ENCODE results near the gene FAM50A. TPM values are rescaled to one million over a fixed set of nuclear protein-coding genes. Genes with fewer than 3 reads are reported as not detected.
"Not testable (repeated sequence)": the region's sequence is repeated elsewhere in the genome, so short reads cannot be mapped to it uniquely, and the experiment has no call there.

FAM50A gene
- total RNA-seq, 1 donor from 2014 or later = 41.1 TPM

DNA sequence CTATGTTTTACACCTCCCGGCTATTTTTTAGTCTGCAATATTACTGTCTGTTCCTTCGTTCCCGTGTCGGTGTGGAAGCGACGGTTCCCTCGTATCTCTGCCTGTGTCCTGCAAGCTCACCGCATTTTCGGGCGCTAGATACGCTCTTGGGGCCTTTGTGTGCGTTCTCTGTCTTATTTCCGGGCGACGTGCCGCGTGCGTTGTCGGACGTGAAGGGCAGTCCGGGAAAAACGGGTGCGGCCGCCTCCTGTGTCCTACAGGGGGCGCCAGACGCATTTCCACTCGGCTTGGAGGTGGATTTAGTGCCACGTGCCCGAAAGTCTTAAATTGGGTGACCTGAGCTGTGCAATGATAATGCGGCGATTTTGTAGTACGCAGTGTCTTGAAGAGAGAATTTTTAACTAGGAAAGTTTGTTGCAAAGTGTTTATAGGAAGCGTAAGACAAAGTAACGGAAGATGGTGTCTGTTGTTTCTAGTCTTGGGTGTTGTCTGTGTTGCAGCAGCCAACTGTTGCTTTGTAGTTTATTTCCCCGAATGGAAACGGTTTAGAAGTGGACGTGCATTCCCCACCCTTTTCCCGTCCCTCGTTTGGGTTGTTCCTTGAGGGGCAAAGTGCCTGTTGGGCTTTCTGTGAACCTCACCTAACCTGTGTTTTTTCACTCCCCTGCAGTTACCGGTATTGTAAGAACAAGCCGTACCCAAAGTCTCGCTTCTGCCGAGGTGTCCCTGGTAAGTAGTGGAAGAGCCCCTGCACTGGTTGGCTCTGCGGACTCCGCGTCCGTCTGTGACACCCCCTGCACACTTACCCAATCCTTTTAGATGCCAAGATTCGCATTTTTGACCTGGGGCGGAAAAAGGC, 45.0 kb upstream of the FAM50A start:
- peaks cover 25% of the 10 kb centered on the region for H3K36me3 ChIP-seq
- intact Hi-C loops (cut with micrococcal nuclease) = no loop called here
- H3K9me3 ChIP-seq (replicated peaks) = no peaks in the 10 kb centered on the region
- peak overlapping the region; percentile 85 for H3K4me3 ChIP-seq
- TF ChIP-seq, protein P1, sequence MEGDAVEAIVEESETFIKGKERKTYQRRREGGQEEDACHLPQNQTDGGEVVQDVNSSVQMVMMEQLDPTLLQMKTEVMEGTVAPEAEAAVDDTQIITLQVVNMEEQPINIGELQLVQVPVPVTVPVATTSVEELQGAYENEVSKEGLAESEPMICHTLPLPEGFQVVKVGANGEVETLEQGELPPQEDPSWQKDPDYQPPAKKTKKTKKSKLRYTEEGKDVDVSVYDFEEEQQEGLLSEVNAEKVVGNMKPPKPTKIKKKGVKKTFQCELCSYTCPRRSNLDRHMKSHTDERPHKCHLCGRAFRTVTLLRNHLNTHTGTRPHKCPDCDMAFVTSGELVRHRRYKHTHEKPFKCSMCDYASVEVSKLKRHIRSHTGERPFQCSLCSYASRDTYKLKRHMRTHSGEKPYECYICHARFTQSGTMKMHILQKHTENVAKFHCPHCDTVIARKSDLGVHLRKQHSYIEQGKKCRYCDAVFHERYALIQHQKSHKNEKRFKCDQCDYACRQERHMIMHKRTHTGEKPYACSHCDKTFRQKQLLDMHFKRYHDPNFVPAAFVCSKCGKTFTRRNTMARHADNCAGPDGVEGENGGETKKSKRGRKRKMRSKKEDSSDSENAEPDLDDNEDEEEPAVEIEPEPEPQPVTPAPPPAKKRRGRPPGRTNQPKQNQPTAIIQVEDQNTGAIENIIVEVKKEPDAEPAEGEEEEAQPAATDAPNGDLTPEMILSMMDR (IDR thresholded peaks at IDR 0.05; ENCODE audit: borderline replicate concordance) = peak; percentile 84
- peak; percentile 87 for DNase-seq
- H3K27ac ChIP-seq (replicated peaks) = peak overlapping the region; percentile 99
- no peaks in the 10 kb centered on the region for H3K27me3 ChIP-seq (ENCODE audit: low read depth)
- H3K4me1 ChIP-seq = peaks cover 22% of the 10 kb centered on the region

DNA sequence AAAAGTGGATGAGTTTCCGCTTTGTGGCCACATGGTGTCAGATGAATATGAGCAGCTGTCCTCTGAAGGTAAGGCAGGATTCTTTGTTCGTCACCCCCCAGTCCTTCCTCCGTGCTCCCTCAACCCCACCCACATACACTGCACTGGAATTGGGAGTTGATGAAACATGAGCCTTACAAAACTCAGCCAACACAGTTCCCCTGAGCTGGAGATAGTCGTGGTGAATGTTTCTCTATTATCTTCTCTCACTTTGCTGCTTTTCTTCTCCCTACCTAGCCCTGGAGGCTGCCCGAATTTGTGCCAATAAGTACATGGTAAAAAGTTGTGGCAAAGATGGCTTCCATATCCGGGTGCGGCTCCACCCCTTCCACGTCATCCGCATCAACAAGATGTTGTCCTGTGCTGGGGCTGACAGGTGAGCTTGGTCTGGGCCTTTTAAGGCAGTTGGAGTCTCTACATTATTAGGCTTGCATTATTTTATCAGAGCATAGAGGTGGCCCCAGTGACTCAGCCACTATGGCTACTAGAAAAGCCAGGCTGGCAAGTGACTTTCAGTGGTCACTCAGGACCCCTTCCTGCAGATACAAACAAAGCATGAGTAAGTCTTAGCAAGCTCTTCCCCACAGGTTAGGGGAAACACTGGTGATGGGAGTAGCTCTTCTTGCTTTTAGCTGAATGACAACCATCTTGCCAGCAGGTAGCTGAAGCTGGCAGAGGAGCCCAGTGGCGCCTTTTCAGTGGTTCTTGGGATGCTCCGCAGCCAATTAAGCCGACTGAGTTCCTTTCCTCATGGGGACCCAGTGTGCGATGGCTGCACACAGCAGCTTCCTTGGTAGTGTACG, 44.2 kb upstream of the FAM50A start:
- peak overlapping the region; percentile 99 for H3K27ac ChIP-seq (replicated peaks)
- TF ChIP-seq, protein P1 (IDR thresholded peaks at IDR 0.05; ENCODE audit: borderline replicate concordance) = no peak
- peaks cover 22% of the 10 kb centered on the region for H3K4me1 ChIP-seq
- no peaks in the 10 kb centered on the region for H3K27me3 ChIP-seq (ENCODE audit: low read depth)
- H3K36me3 ChIP-seq = peaks cover 25% of the 10 kb centered on the region
- H3K9me3 ChIP-seq (replicated peaks) = no peaks in the 10 kb centered on the region
- DNase-seq = no peak
- H3K4me3 ChIP-seq = peak overlapping the region; percentile 85
- intact Hi-C loops (cut with micrococcal nuclease) = no loop called here

DNA sequence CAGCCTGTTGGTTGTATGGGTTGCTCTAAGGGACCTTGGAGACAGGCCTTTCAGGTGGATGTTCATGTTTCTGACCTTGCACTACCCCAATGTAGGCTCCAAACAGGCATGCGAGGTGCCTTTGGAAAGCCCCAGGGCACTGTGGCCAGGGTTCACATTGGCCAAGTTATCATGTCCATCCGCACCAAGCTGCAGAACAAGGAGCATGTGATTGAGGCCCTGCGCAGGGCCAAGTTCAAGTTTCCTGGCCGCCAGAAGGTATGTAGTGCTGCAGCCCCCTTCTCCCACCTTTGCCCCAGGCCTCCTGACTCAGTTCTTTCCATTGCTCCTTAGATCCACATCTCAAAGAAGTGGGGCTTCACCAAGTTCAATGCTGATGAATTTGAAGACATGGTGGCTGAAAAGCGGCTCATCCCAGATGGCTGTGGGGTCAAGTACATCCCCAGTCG, 43.5 kb upstream of the FAM50A start:
- DNase-seq; H3K9me3 ChIP-seq (replicated peaks); intact Hi-C loops (cut with micrococcal nuclease); H3K27me3 ChIP-seq (ENCODE audit: low read depth): not testable (repeated sequence)
- H3K4me3 ChIP-seq = peak overlapping the region; percentile 85
- H3K4me1 ChIP-seq = peaks cover 22% of the 10 kb centered on the region
- H3K27ac ChIP-seq (replicated peaks) = peak overlapping the region; percentile 99
- peaks cover 25% of the 10 kb centered on the region for H3K36me3 ChIP-seq

DNA sequence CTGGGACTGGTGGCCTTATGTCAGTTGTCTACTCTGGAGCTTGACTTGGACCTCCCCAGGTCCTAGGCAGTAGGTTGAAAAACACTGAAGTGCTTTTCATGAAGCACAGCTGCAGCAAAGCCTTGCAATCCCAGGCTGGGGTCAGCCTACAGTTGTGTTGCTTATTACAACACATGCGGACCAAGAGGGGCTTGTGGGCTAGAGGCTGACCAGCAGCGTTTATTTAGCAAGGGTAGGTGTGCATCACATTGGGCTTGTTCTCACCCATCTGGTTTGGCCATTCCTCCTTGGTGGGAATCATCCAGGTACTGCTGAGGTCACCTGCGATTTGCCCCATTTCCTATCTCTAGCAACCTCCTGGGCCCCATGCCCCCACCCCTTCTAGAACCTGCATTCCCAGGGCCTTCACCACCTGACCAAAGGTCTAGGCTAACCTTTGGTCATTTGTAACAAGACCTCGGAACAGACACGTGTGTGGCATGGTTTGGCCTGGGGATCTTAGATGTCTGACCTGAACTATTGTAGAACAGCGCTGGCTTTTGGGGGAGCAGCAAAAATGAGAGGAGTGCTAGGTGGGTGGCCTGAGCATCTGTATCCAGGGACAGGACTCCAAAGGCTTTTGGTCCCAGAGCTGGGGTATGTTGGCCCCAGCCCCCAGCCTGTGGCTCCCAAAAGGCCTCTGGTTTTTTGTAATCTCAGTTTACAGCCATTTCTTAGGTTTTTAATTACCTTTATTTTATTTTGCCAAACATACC, 42.7 kb upstream of the FAM50A start:
- intact Hi-C loops (cut with micrococcal nuclease) = no loop called here
- peaks cover 25% of the 10 kb centered on the region for H3K36me3 ChIP-seq
- no peaks in the 10 kb centered on the region for H3K9me3 ChIP-seq (replicated peaks)
- no peak overlapping the region for H3K27ac ChIP-seq (replicated peaks)
- TF ChIP-seq, protein P1 (IDR thresholded peaks at IDR 0.05; ENCODE audit: borderline replicate concordance) = no peak
- H3K27me3 ChIP-seq (ENCODE audit: low read depth) = no peaks in the 10 kb centered on the region
- no peak overlapping the region for H3K4me3 ChIP-seq
- peaks cover 22% of the 10 kb centered on the region for H3K4me1 ChIP-seq
- no peak for DNase-seq

DNA sequence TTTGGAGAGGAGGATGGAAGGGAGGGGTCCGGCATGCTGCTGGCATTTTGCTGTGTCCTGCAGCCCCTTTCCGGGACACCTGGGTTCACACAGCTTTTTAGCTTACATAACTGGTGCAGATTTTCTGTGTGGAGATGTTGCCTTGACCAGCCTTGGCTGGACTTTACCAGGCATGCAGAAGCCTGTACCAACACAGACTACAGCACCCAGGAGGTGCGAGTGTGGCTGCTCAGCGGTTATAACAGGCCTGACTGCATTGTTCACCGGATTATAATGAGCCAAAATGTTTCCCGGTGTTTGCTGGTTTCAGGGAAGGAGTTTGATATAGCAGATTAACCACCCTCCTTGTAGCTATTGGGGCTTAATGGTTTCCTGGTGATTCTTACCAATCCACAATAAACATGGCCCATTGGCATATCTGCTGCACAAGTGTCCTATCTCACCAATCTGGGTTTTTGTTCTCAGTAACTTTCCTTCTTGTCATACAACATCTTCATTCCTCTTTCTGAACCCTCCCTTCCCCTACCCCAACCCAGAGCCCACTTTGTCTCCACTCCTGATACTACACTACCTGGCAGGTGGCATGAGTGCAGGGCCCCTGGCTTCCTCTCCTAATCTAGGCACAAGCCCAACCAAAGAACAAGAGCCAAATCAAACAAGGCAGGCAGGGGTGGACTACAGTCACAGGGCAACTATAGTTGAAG, 41.9 kb upstream of the FAM50A start:
- TF ChIP-seq, protein P1 (IDR thresholded peaks at IDR 0.05; ENCODE audit: borderline replicate concordance) = no peak
- Histone ChIP-seq H3K27ac (replicated peaks) (no peak overlapping the region), H3K9me3 (replicated peaks) (no peaks in the 10 kb centered on the region), H3K27me3 (ENCODE audit: low read depth) (no peaks in the 10 kb centered on the region), H3K4me3 (no peak overlapping the region), H3K4me1 (peaks cover 19% of the 10 kb centered on the region), H3K36me3 (peaks cover 25% of the 10 kb centered on the region)
- intact Hi-C loops (cut with micrococcal nuclease) = no loop called here
- no peak for DNase-seq

Data from left ventricle myocardium inferior (tissue), 1 donor.